Vagina (tissue), 2 donors: ENCODE data around the gene COBL.

Experiments
- POLR2A ChIP-seq, 2 donors: fragments of 450-650 bp; IDR thresholded peaks; one replicate each; pipeline ENCODE4 v1.6.1; 2017; ENCODE audit warnings: antibody characterized with exemption in 2 of 2, mild to moderate bottlenecking in 2 of 2, moderate library complexity in 2 of 2
- POLR2AphosphoS5 ChIP-seq, 2 donors: sonication (generic); formaldehyde crosslinking; IDR thresholded peaks; one replicate each; pipeline ENCODE4 v1.9.0; 2017; ENCODE audit warnings: antibody characterized with exemption in 2 of 2, mild to moderate bottlenecking in 2 of 2, low read depth in 1 of 2; ENCODE audit not compliant: insufficient read depth in 1 of 2
- TF ChIP-seq, protein P1 (sequence below), 3 experiments: fragments of 450-650 bp in 2 of 3; fragments of 200-600 bp in 1 of 3; sonication (generic) in 1 of 3; IDR thresholded peaks; one replicate each; pipeline ENCODE4 v1.5.1; 2017 to 2019; ENCODE audit warnings: antibody characterized with exemption in 3 of 3, mild to moderate bottlenecking in 2 of 3, moderate library complexity in 2 of 3

DNA sequence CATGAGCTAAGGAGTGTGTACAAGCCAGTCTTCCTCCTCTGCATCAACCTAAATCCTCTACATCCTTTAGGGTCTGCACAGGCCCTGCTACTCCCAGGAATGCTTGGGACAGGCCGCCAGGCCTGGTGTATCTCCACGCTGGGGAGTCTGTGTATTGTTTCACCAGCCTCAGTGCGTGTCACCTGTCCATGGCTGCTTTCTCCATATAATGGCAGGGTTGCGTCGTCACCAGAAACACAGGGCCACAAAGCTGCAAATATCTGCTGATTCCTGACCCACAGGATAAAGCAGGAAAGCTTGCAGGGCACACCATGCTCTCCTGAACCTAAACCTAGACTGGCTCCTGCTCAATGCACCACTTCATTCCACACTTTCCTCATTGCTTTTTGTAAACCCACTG is 45.6 kb downstream of the COBL start:
- TF ChIP-seq, protein P1, sequence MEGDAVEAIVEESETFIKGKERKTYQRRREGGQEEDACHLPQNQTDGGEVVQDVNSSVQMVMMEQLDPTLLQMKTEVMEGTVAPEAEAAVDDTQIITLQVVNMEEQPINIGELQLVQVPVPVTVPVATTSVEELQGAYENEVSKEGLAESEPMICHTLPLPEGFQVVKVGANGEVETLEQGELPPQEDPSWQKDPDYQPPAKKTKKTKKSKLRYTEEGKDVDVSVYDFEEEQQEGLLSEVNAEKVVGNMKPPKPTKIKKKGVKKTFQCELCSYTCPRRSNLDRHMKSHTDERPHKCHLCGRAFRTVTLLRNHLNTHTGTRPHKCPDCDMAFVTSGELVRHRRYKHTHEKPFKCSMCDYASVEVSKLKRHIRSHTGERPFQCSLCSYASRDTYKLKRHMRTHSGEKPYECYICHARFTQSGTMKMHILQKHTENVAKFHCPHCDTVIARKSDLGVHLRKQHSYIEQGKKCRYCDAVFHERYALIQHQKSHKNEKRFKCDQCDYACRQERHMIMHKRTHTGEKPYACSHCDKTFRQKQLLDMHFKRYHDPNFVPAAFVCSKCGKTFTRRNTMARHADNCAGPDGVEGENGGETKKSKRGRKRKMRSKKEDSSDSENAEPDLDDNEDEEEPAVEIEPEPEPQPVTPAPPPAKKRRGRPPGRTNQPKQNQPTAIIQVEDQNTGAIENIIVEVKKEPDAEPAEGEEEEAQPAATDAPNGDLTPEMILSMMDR (IDR thresholded peaks at IDR 0.05), result no peak
- no peak for TF ChIP-seq POLR2A (IDR thresholded peaks at IDR 0.05)
- no peak for TF ChIP-seq POLR2AphosphoS5 (IDR thresholded peaks at IDR 0.05; ENCODE audit: insufficient read depth in 1 of 2, low read depth in 1 of 2)
